HL-60 (cell line): ENCODE measurements around the gene SLC35F3.

Experiments used
- DNase-seq, 2 experiments: peaks; one replicate each; pipeline ENCODE4 v3.0.0-alpha.2; 2010 to 2020; ENCODE audit warnings: low read depth in 1 of 2, low spot score in 1 of 2
- H3K27ac ChIP-seq: fragments of 250-450 bp; sonication (Bioruptor Pico); replicated peaks from 2 replicates; pipeline ENCODE4 v1.5.1; 2020; ENCODE audit warnings: mild to moderate bottlenecking, moderate library complexity
- H3K27me3 ChIP-seq: fragments of 250-450 bp; sonication (Bioruptor Pico); 2 replicates; pipeline ENCODE4 v1.5.1; 2021; ENCODE audit warnings: mild to moderate bottlenecking, moderate library complexity; ENCODE audit not compliant: insufficient read depth, poor library complexity, severe bottlenecking
- H3K4me3 ChIP-seq: replicated peaks from 2 replicates; pipeline ENCODE4 v1.5.1; 2011; ENCODE audit warnings: mild to moderate bottlenecking, control low read depth, low read length; ENCODE audit not compliant: insufficient read depth
- CTCF ChIP-seq: IDR thresholded peaks from one replicate; pipeline ENCODE4 v1.5.1; 2011; ENCODE audit warnings: low read length, control low read depth, inconsistent platforms; ENCODE audit not compliant: insufficient read depth
- GABPA ChIP-seq: IDR thresholded peaks from 2 replicates; pipeline ENCODE4 v1.6.1; 2012; ENCODE audit warnings: low read depth
- POLR2AphosphoS5 ChIP-seq: IDR thresholded peaks from 2 replicates; pipeline ENCODE4 v1.6.1; 2012; ENCODE audit warnings: low read depth
- REST ChIP-seq: IDR thresholded peaks from 2 replicates; pipeline ENCODE4 v1.6.1; 2012; ENCODE audit warnings: low read depth; ENCODE audit not compliant: insufficient replicate concordance
- SPI1 ChIP-seq: IDR thresholded peaks from 2 replicates; pipeline ENCODE4 v1.6.1; 2012; ENCODE audit warnings: low read depth, mild to moderate bottlenecking, borderline replicate concordance

SLC35F3 gene

GRCh38 chr1:234326497-234327366 is 422.3 kb downstream of the SLC35F3 start:
- TF ChIP-seq SPI1 (no peak), CTCF (peak; percentile 61)
- Histone ChIP-seq H3K27me3 (no peaks in the 10 kb centered on the region), H3K27ac (no peak overlapping the region), H3K4me3 (no peak overlapping the region; the same call in 1 of the 2 replicates)
- peak; percentile 22 to 67 for DNase-seq

GRCh38 chr1:234327577-234328164 is 423.2 kb downstream of the SLC35F3 start:
- DNase-seq = no peak
- H3K4me3 ChIP-seq = no peak overlapping the region
- TF ChIP-seq GABPA = no peak
- TF ChIP-seq CTCF = no peak
- TF ChIP-seq SPI1 = no peak
- no peak for TF ChIP-seq POLR2AphosphoS5
- no peak for TF ChIP-seq REST

GRCh38 chr1:234330843-234331215 is 426.4 kb downstream of the SLC35F3 start:
- H3K27ac ChIP-seq = no peak overlapping the region
- no peak for DNase-seq
- no peaks in the 10 kb centered on the region for H3K27me3 ChIP-seq
- no peak overlapping the region for H3K4me3 ChIP-seq
- no peak for TF ChIP-seq SPI1
- TF ChIP-seq GABPA = no peak
- no peak for TF ChIP-seq POLR2AphosphoS5
- TF ChIP-seq CTCF = no peak
- TF ChIP-seq REST = no peak

More at GRCh38 chr1:234327577-234328164, 423.2 kb downstream of the SLC35F3 start:
- H3K27ac ChIP-seq = no peak overlapping the region
- no peaks in the 10 kb centered on the region for H3K27me3 ChIP-seq
